HCT116 (cell line): ENCODE data around the gene AMZ1. TPM values are rescaled to one million over a fixed set of nuclear protein-coding genes. Genes with fewer than 3 reads are reported as not detected.

Source experiments
- ATAC-seq: fragments of 200-7000 bp; cut with Tn5 transposase; 2 replicates; pipeline ENCODE4 v1.9.1; 2020; ENCODE audit warnings: mild to moderate bottlenecking, moderate library complexity
- BruUV-seq: library from RNA; stranded (reverse); fragments of 400-500 nt; replicated peaks from 2 replicates; lab custom pipeline; 2021; lab: Mats Ljungman, UMichigan
- CTCF ChIA-PET: fragments of 300-600 bp; sonication (Branson Sonifier 250); formaldehyde crosslinking; loops from one replicate; lab custom pipeline; 2021; ENCODE audit warnings: antibody characterized with exemption; lab: Charles Lee
- POLR2A ChIA-PET: fragments of 300-600, 350-600 bp; sonication (Branson Sonifier 250); formaldehyde crosslinking; loops from one replicate; lab custom pipeline; 2021; ENCODE audit warnings: antibody characterized with exemption; lab: Charles Lee
- RAD21 ChIA-PET, 2 experiments: fragments of 300-600 bp; sonication (Branson Sonifier 250); formaldehyde crosslinking; loops; one replicate each; lab custom pipeline; 2023; ENCODE audit warnings: low total read pairs in 2 of 2; ENCODE audit not compliant: uncharacterized antibody in 2 of 2, unreplicated experiment in 2 of 2, low non-redundant PET in 1 of 2; lab: Charles Lee
- DNase-seq: peaks from one replicate; pipeline ENCODE4 v3.0.0-alpha.2; 2010; ENCODE audit warnings: low read depth, low spot score
- H2AFZ ChIP-seq: fragments of 200-600 bp; shearing (Covaris generic), sonication (generic); 2 replicates; pipeline ENCODE4 v1.6.1; 2017; ENCODE audit warnings: low read depth, mixed run types, mixed read lengths, antibody characterized with exemption, low read length; ENCODE audit not compliant: poor library complexity, severe bottlenecking
- H3K27ac ChIP-seq: 2 replicates; pipeline ENCODE4 v1.5.1; 2012; ENCODE audit warnings: low read depth, low read length
- H3K27me3 ChIP-seq: fragments of 200-600 bp; sonication (generic); 2 replicates; pipeline ENCODE4 v1.6.1; 2016; ENCODE audit warnings: mixed run types, low read length, mixed read lengths; ENCODE audit not compliant: insufficient read depth
- H3K36me3 ChIP-seq, 2 experiments: fragments of 200-500 bp in 1 of 2; fragments of 200-600 bp in 1 of 2; sonication (Bioruptor generic) in 1 of 2; sonication (generic) in 1 of 2; 2 replicates each; pipeline versions ENCODE4 v1.5.1 to v1.6.1; 2014 to 2016; ENCODE audit warnings: low read length in 2 of 2, inconsistent platforms in 1 of 2, mixed read lengths in 1 of 2, mixed run types in 1 of 2; ENCODE audit not compliant: insufficient read depth in 2 of 2, control insufficient read depth in 1 of 2
- H3K4me1 ChIP-seq, 2 experiments: fragments of 200-600 bp in 1 of 2; sonication (generic) in 1 of 2; 2 replicates each; pipeline versions ENCODE4 v1.5.1 to v1.6.1; 2012 to 2017; ENCODE audit warnings: low read length in 2 of 2, inconsistent platforms in 1 of 2, mild to moderate bottlenecking in 1 of 2, mixed read lengths in 1 of 2, mixed run types in 1 of 2, moderate library complexity in 1 of 2; ENCODE audit not compliant: insufficient read depth in 2 of 2, control insufficient read depth in 1 of 2
- H3K4me2 ChIP-seq: fragments of 200-600 bp; sonication (generic); 2 replicates; pipeline ENCODE4 v1.6.1; 2017; ENCODE audit warnings: mixed run types, low read length, mixed read lengths
- H3K4me3 ChIP-seq, 2 experiments: fragments of 200-600 bp in 1 of 2; sonication (generic) in 1 of 2; replicated peaks in 1 of 2; 2 replicates each; pipeline ENCODE4 v1.5.1; 2011 to 2016; ENCODE audit warnings: low read length in 2 of 2, control low read depth in 1 of 2, low read depth in 1 of 2, mild to moderate bottlenecking in 1 of 2, mixed read lengths in 1 of 2, mixed run types in 1 of 2
- H3K79me2 ChIP-seq: fragments of 200-600 bp; sonication (generic); 2 replicates; pipeline ENCODE4 v1.6.1; 2017; ENCODE audit warnings: mild to moderate bottlenecking, mixed run types, low read length, moderate library complexity, mixed read lengths; ENCODE audit not compliant: insufficient read depth
- H3K9ac ChIP-seq: fragments of 200-600 bp; sonication (generic); 2 replicates; pipeline ENCODE4 v1.6.1; 2016; ENCODE audit warnings: low read length, mixed read lengths
- H3K9me2 ChIP-seq: fragments of 200-600 bp; sonication (generic), shearing (Covaris generic); 2 replicates; pipeline ENCODE4 v1.6.1; 2017; ENCODE audit warnings: mixed run types, mild to moderate bottlenecking, moderate library complexity; ENCODE audit not compliant: insufficient read depth
- H3K9me3 ChIP-seq, 2 experiments: fragments of 200-500 bp in 1 of 2; fragments of 200-600 bp in 1 of 2; sonication (Bioruptor generic) in 1 of 2; sonication (generic) in 1 of 2; 2 replicates each; pipeline ENCODE4 v1.6.1; 2014 to 2017; ENCODE audit warnings: low read length in 2 of 2, mixed read lengths in 2 of 2, inconsistent platforms in 1 of 2, low read depth in 1 of 2, mild to moderate bottlenecking in 1 of 2, mixed run types in 1 of 2, moderate library complexity in 1 of 2; ENCODE audit not compliant: control insufficient read depth in 1 of 2, insufficient read depth in 1 of 2
- H4K20me1 ChIP-seq: fragments of 200-600 bp; sonication (generic), shearing (Covaris generic); 2 replicates; pipeline ENCODE4 v1.6.1; 2017; ENCODE audit warnings: mixed run types, mild to moderate bottlenecking, moderate library complexity; ENCODE audit not compliant: insufficient read depth
- CBX3 ChIP-seq: IDR thresholded peaks from 2 replicates; pipeline ENCODE4 v1.6.1; 2012; ENCODE audit warnings: low read depth
- CEBPB ChIP-seq: IDR thresholded peaks from 2 replicates; pipeline ENCODE4 v1.6.1; 2012; ENCODE audit warnings: low read depth
- EGR1 ChIP-seq: IDR thresholded peaks from 2 replicates; pipeline ENCODE4 v1.6.1; 2012; ENCODE audit warnings: low read depth
- ELF1 ChIP-seq: IDR thresholded peaks from 2 replicates; pipeline ENCODE4 v1.6.1; 2012; ENCODE audit warnings: low read depth, borderline replicate concordance
- EZH2 ChIP-seq: fragments of 200-600 bp; sonication (generic); IDR thresholded peaks from 2 replicates; pipeline ENCODE4 v1.6.1; 2017; ENCODE audit warnings: antibody characterized with exemption, mixed run types
- EZH2phosphoT487 ChIP-seq: fragments of 200-600 bp; IDR thresholded peaks from 2 replicates; pipeline ENCODE4 v1.6.1; 2018; ENCODE audit warnings: antibody characterized with exemption, borderline replicate concordance
- JUND ChIP-seq: IDR thresholded peaks from 2 replicates; pipeline ENCODE4 v1.6.1; 2012
- POLR2AphosphoS5 ChIP-seq: IDR thresholded peaks from 2 replicates; pipeline ENCODE4 v1.6.1; 2011; ENCODE audit warnings: mild to moderate bottlenecking, low read depth, low read length, moderate library complexity
- RAD21 ChIP-seq: IDR thresholded peaks from 2 replicates; pipeline ENCODE4 v1.6.1; 2012; ENCODE audit warnings: low read depth, mild to moderate bottlenecking
- SIN3A ChIP-seq: IDR thresholded peaks from 2 replicates; pipeline ENCODE4 v1.6.1; 2012; ENCODE audit warnings: low read depth
- SRF ChIP-seq: IDR thresholded peaks from 2 replicates; pipeline ENCODE4 v1.6.1; 2012; ENCODE audit warnings: low read depth
- TCF7L2 ChIP-seq: IDR thresholded peaks from 2 replicates; pipeline ENCODE4 v1.7.0; 2011; ENCODE audit warnings: borderline replicate concordance, inconsistent platforms; ENCODE audit not compliant: insufficient read depth, insufficient read length; ENCODE audit errors: extremely low read depth
- YY1 ChIP-seq: IDR thresholded peaks from 2 replicates; pipeline ENCODE4 v1.6.1; 2011; ENCODE audit warnings: low read length, low read depth, moderate library complexity, mild to moderate bottlenecking; ENCODE audit not compliant: insufficient replicate concordance; ENCODE audit errors: extremely low read depth
- ZFX ChIP-seq: fragments of 450-650 bp; IDR thresholded peaks from 2 replicates; pipeline ENCODE4 v1.6.1; 2017
- ZNF274 ChIP-seq: fragments of 200-500 bp; sonication (Bioruptor generic); IDR thresholded peaks from 2 replicates; pipeline ENCODE4 v1.6.1; 2014; ENCODE audit warnings: mild to moderate bottlenecking, low read depth, low read length, inconsistent platforms
- intact Hi-C: fragments of 100-400 bp; cut with micrococcal nuclease; formaldehyde crosslinking; loops from 2 replicates; pipeline ENCODE4 v1.10.0; 2022
- total RNA-seq: library from RNA; stranded (reverse); gene quantifications from one replicate; pipeline ENCODE4 v1.2.1, GENCODE V29; 2021; ENCODE audit not compliant: unreplicated experiment
- TF ChIP-seq, protein P1 (sequence below): IDR thresholded peaks from 2 replicates; pipeline ENCODE4 v1.6.1; 2012
- TF ChIP-seq, protein P2 (sequence below): IDR thresholded peaks from 2 replicates; pipeline ENCODE4 v1.6.1; 2012; ENCODE audit warnings: low read depth

Gene AMZ1
- total RNA-seq, 1 experiment from 2014 or later = not detected

DNA sequence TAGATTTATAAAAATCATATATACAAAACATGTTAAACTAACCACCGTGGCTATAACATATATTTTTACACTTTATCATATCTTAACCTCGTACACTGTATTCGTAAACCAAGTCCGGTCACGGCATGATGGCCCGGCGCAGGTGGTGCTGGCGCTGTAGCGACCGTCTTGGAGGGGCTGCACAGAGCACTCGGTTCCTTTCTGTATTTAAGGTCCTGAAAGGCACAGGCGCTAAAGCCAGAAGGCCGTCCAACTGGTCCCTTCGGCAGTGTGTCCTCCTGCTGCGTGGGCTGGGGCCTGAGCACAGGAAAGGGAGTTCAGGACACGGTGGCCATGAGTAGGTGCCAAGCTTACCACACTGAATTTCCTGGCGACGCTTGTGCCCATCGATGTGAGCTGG lies 33.8 kb downstream of the AMZ1 start:
- ATAC-seq = no peak
- Histone ChIP-seq H3K27me3 (no peaks in the 10 kb centered on the region), H2AFZ (no peak overlapping the region), H3K9me2 (no peaks in the 10 kb centered on the region), H3K4me3 (no peak overlapping the region)
- intact Hi-C loops = loop anchor here (5.0 kb wide), 1 partner anchor 100 kb away; no protein-coding TSS in a partner anchor
- POLR2A ChIA-PET = no interaction called here
- BruUV-seq = no TSS peak
- TF ChIP-seq JUND = no peak
- no peak for TF ChIP-seq RAD21
- TF ChIP-seq POLR2AphosphoS5 = no peak
- TF ChIP-seq EZH2 = no peak
- TF ChIP-seq, protein P1, sequence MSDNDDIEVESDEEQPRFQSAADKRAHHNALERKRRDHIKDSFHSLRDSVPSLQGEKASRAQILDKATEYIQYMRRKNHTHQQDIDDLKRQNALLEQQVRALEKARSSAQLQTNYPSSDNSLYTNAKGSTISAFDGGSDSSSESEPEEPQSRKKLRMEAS = no peak
- no peak for TF ChIP-seq ELF1
- no peak for TF ChIP-seq SRF
- no peak for TF ChIP-seq CBX3
- no peak for TF ChIP-seq YY1
- TF ChIP-seq ZFX = no peak
- TF ChIP-seq TCF7L2 = no peak
- no peak for TF ChIP-seq SIN3A
- no peak for TF ChIP-seq CEBPB
- TF ChIP-seq ZNF274 = no peak
- no peak for TF ChIP-seq EZH2phosphoT487
- TF ChIP-seq EGR1 = no peak
- TF ChIP-seq, protein P2, sequence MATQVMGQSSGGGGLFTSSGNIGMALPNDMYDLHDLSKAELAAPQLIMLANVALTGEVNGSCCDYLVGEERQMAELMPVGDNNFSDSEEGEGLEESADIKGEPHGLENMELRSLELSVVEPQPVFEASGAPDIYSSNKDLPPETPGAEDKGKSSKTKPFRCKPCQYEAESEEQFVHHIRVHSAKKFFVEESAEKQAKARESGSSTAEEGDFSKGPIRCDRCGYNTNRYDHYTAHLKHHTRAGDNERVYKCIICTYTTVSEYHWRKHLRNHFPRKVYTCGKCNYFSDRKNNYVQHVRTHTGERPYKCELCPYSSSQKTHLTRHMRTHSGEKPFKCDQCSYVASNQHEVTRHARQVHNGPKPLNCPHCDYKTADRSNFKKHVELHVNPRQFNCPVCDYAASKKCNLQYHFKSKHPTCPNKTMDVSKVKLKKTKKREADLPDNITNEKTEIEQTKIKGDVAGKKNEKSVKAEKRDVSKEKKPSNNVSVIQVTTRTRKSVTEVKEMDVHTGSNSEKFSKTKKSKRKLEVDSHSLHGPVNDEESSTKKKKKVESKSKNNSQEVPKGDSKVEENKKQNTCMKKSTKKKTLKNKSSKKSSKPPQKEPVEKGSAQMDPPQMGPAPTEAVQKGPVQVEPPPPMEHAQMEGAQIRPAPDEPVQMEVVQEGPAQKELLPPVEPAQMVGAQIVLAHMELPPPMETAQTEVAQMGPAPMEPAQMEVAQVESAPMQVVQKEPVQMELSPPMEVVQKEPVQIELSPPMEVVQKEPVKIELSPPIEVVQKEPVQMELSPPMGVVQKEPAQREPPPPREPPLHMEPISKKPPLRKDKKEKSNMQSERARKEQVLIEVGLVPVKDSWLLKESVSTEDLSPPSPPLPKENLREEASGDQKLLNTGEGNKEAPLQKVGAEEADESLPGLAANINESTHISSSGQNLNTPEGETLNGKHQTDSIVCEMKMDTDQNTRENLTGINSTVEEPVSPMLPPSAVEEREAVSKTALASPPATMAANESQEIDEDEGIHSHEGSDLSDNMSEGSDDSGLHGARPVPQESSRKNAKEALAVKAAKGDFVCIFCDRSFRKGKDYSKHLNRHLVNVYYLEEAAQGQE = no peak
- TF ChIP-seq, all 23 proteins: peak for 0
- RAD21 ChIA-PET = no interaction called here
- CTCF ChIA-PET = interaction anchor here (1.5 kb wide), 1 partner anchor 18 kb away, joined by 3 read pairs; no protein-coding TSS in a partner anchor
- no peak overlapping the region for H3K4me2 ChIP-seq
- H3K36me3 ChIP-seq = no peaks in the 10 kb centered on the region
- no peaks in the 10 kb centered on the region for H3K79me2 ChIP-seq
- H3K9ac ChIP-seq = no peak overlapping the region
- no peaks in the 10 kb centered on the region for H3K9me3 ChIP-seq
- no peaks in the 10 kb centered on the region for H4K20me1 ChIP-seq
- DNase-seq = no peak
- no peak overlapping the region for H3K27ac ChIP-seq
- H3K4me1 ChIP-seq = peaks cover 11 to 14% of the 10 kb centered on the region in 2 experiments
